HCT116 (cell line): ENCODE results near the gene SPAG4. TPM values are rescaled to one million over a fixed set of nuclear protein-coding genes. Genes with fewer than 3 reads are reported as not detected.

ENCODE experiments used
- ATAC-seq: fragments of 200-7000 bp; cut with Tn5 transposase; 2 replicates; pipeline ENCODE4 v1.9.1; 2020; ENCODE audit warnings: mild to moderate bottlenecking, moderate library complexity
- BruUV-seq: library from RNA; stranded (reverse); fragments of 400-500 nt; replicated peaks from 2 replicates; lab custom pipeline; 2021; lab: Mats Ljungman, UMichigan
- CTCF ChIA-PET: fragments of 300-600 bp; sonication (Branson Sonifier 250); formaldehyde crosslinking; loops from one replicate; lab custom pipeline; 2021; ENCODE audit warnings: antibody characterized with exemption; lab: Charles Lee
- POLR2A ChIA-PET: fragments of 300-600, 350-600 bp; sonication (Branson Sonifier 250); formaldehyde crosslinking; loops from one replicate; lab custom pipeline; 2021; ENCODE audit warnings: antibody characterized with exemption; lab: Charles Lee
- RAD21 ChIA-PET, 2 experiments: fragments of 300-600 bp; sonication (Branson Sonifier 250); formaldehyde crosslinking; loops; one replicate each; lab custom pipeline; 2023; ENCODE audit warnings: low total read pairs in 2 of 2; ENCODE audit not compliant: uncharacterized antibody in 2 of 2, unreplicated experiment in 2 of 2, low non-redundant PET in 1 of 2; lab: Charles Lee
- DNase-seq: peaks from one replicate; pipeline ENCODE4 v3.0.0-alpha.2; 2010; ENCODE audit warnings: low read depth, low spot score
- H2AFZ ChIP-seq: fragments of 200-600 bp; shearing (Covaris generic), sonication (generic); 2 replicates; pipeline ENCODE4 v1.6.1; 2017; ENCODE audit warnings: low read depth, mixed run types, mixed read lengths, antibody characterized with exemption, low read length; ENCODE audit not compliant: poor library complexity, severe bottlenecking
- H3K27ac ChIP-seq: 2 replicates; pipeline ENCODE4 v1.5.1; 2012; ENCODE audit warnings: low read depth, low read length
- H3K27me3 ChIP-seq: fragments of 200-600 bp; sonication (generic); 2 replicates; pipeline ENCODE4 v1.6.1; 2016; ENCODE audit warnings: mixed run types, low read length, mixed read lengths; ENCODE audit not compliant: insufficient read depth
- H3K36me3 ChIP-seq, 2 experiments: fragments of 200-500 bp in 1 of 2; fragments of 200-600 bp in 1 of 2; sonication (Bioruptor generic) in 1 of 2; sonication (generic) in 1 of 2; 2 replicates each; pipeline versions ENCODE4 v1.5.1 to v1.6.1; 2014 to 2016; ENCODE audit warnings: low read length in 2 of 2, inconsistent platforms in 1 of 2, mixed read lengths in 1 of 2, mixed run types in 1 of 2; ENCODE audit not compliant: insufficient read depth in 2 of 2, control insufficient read depth in 1 of 2
- H3K4me1 ChIP-seq, 2 experiments: fragments of 200-600 bp in 1 of 2; sonication (generic) in 1 of 2; 2 replicates each; pipeline versions ENCODE4 v1.5.1 to v1.6.1; 2012 to 2017; ENCODE audit warnings: low read length in 2 of 2, inconsistent platforms in 1 of 2, mild to moderate bottlenecking in 1 of 2, mixed read lengths in 1 of 2, mixed run types in 1 of 2, moderate library complexity in 1 of 2; ENCODE audit not compliant: insufficient read depth in 2 of 2, control insufficient read depth in 1 of 2
- H3K4me2 ChIP-seq: fragments of 200-600 bp; sonication (generic); 2 replicates; pipeline ENCODE4 v1.6.1; 2017; ENCODE audit warnings: mixed run types, low read length, mixed read lengths
- H3K4me3 ChIP-seq, 2 experiments: fragments of 200-600 bp in 1 of 2; sonication (generic) in 1 of 2; replicated peaks in 1 of 2; 2 replicates each; pipeline ENCODE4 v1.5.1; 2011 to 2016; ENCODE audit warnings: low read length in 2 of 2, control low read depth in 1 of 2, low read depth in 1 of 2, mild to moderate bottlenecking in 1 of 2, mixed read lengths in 1 of 2, mixed run types in 1 of 2
- H3K79me2 ChIP-seq: fragments of 200-600 bp; sonication (generic); 2 replicates; pipeline ENCODE4 v1.6.1; 2017; ENCODE audit warnings: mild to moderate bottlenecking, mixed run types, low read length, moderate library complexity, mixed read lengths; ENCODE audit not compliant: insufficient read depth
- H3K9ac ChIP-seq: fragments of 200-600 bp; sonication (generic); 2 replicates; pipeline ENCODE4 v1.6.1; 2016; ENCODE audit warnings: low read length, mixed read lengths
- H3K9me2 ChIP-seq: fragments of 200-600 bp; sonication (generic), shearing (Covaris generic); 2 replicates; pipeline ENCODE4 v1.6.1; 2017; ENCODE audit warnings: mixed run types, mild to moderate bottlenecking, moderate library complexity; ENCODE audit not compliant: insufficient read depth
- H3K9me3 ChIP-seq, 2 experiments: fragments of 200-500 bp in 1 of 2; fragments of 200-600 bp in 1 of 2; sonication (Bioruptor generic) in 1 of 2; sonication (generic) in 1 of 2; 2 replicates each; pipeline ENCODE4 v1.6.1; 2014 to 2017; ENCODE audit warnings: low read length in 2 of 2, mixed read lengths in 2 of 2, inconsistent platforms in 1 of 2, low read depth in 1 of 2, mild to moderate bottlenecking in 1 of 2, mixed run types in 1 of 2, moderate library complexity in 1 of 2; ENCODE audit not compliant: control insufficient read depth in 1 of 2, insufficient read depth in 1 of 2
- H4K20me1 ChIP-seq: fragments of 200-600 bp; sonication (generic), shearing (Covaris generic); 2 replicates; pipeline ENCODE4 v1.6.1; 2017; ENCODE audit warnings: mixed run types, mild to moderate bottlenecking, moderate library complexity; ENCODE audit not compliant: insufficient read depth
- CBX3 ChIP-seq: IDR thresholded peaks from 2 replicates; pipeline ENCODE4 v1.6.1; 2012; ENCODE audit warnings: low read depth
- CEBPB ChIP-seq: IDR thresholded peaks from 2 replicates; pipeline ENCODE4 v1.6.1; 2012; ENCODE audit warnings: low read depth
- EGR1 ChIP-seq: IDR thresholded peaks from 2 replicates; pipeline ENCODE4 v1.6.1; 2012; ENCODE audit warnings: low read depth
- ELF1 ChIP-seq: IDR thresholded peaks from 2 replicates; pipeline ENCODE4 v1.6.1; 2012; ENCODE audit warnings: low read depth, borderline replicate concordance
- EZH2 ChIP-seq: fragments of 200-600 bp; sonication (generic); IDR thresholded peaks from 2 replicates; pipeline ENCODE4 v1.6.1; 2017; ENCODE audit warnings: antibody characterized with exemption, mixed run types
- EZH2phosphoT487 ChIP-seq: fragments of 200-600 bp; IDR thresholded peaks from 2 replicates; pipeline ENCODE4 v1.6.1; 2018; ENCODE audit warnings: antibody characterized with exemption, borderline replicate concordance
- JUND ChIP-seq: IDR thresholded peaks from 2 replicates; pipeline ENCODE4 v1.6.1; 2012
- POLR2A ChIP-seq: IDR thresholded peaks from 2 replicates; pipeline ENCODE4 v1.7.0; 2011; ENCODE audit warnings: borderline replicate concordance; ENCODE audit not compliant: insufficient read depth, insufficient read length; ENCODE audit errors: extremely low read depth
- POLR2AphosphoS5 ChIP-seq: IDR thresholded peaks from 2 replicates; pipeline ENCODE4 v1.6.1; 2011; ENCODE audit warnings: mild to moderate bottlenecking, low read depth, low read length, moderate library complexity
- RAD21 ChIP-seq: IDR thresholded peaks from 2 replicates; pipeline ENCODE4 v1.6.1; 2012; ENCODE audit warnings: low read depth, mild to moderate bottlenecking
- SIN3A ChIP-seq: IDR thresholded peaks from 2 replicates; pipeline ENCODE4 v1.6.1; 2012; ENCODE audit warnings: low read depth
- SP1 ChIP-seq: IDR thresholded peaks from 2 replicates; pipeline ENCODE4 v1.6.1; 2012; ENCODE audit warnings: low read depth
- TCF7L2 ChIP-seq: IDR thresholded peaks from 2 replicates; pipeline ENCODE4 v1.7.0; 2011; ENCODE audit warnings: borderline replicate concordance, inconsistent platforms; ENCODE audit not compliant: insufficient read depth, insufficient read length; ENCODE audit errors: extremely low read depth
- YY1 ChIP-seq: IDR thresholded peaks from 2 replicates; pipeline ENCODE4 v1.6.1; 2011; ENCODE audit warnings: low read length, low read depth, moderate library complexity, mild to moderate bottlenecking; ENCODE audit not compliant: insufficient replicate concordance; ENCODE audit errors: extremely low read depth
- ZBTB33 ChIP-seq: IDR thresholded peaks from 2 replicates; pipeline ENCODE4 v1.6.1; 2011; ENCODE audit warnings: mild to moderate bottlenecking, low read length, moderate library complexity; ENCODE audit not compliant: insufficient replicate concordance; ENCODE audit errors: extremely low read depth
- ZFX ChIP-seq: fragments of 450-650 bp; IDR thresholded peaks from 2 replicates; pipeline ENCODE4 v1.6.1; 2017
- ZNF274 ChIP-seq: fragments of 200-500 bp; sonication (Bioruptor generic); IDR thresholded peaks from 2 replicates; pipeline ENCODE4 v1.6.1; 2014; ENCODE audit warnings: mild to moderate bottlenecking, low read depth, low read length, inconsistent platforms
- intact Hi-C: fragments of 100-400 bp; cut with micrococcal nuclease; formaldehyde crosslinking; loops from 2 replicates; pipeline ENCODE4 v1.10.0; 2022
- total RNA-seq: library from RNA; stranded (reverse); gene quantifications from one replicate; pipeline ENCODE4 v1.2.1, GENCODE V29; 2021; ENCODE audit not compliant: unreplicated experiment
- TF ChIP-seq, protein P1 (sequence below), 3 experiments: fragments of 200-600 bp in 1 of 3; sonication (generic) in 1 of 3; IDR thresholded peaks in 2 of 3; conservative IDR thresholded peaks in 1 of 3; 2 replicates each; pipeline ENCODE4 v1.5.1; 2012 to 2017; ENCODE audit warnings: low read depth in 2 of 3, low read length in 2 of 3, antibody characterized with exemption in 1 of 3, borderline replicate concordance in 1 of 3, control low read depth in 1 of 3, mild to moderate bottlenecking in 1 of 3, mixed read lengths in 1 of 3, mixed run types in 1 of 3, moderate library complexity in 1 of 3; ENCODE audit not compliant: insufficient read depth in 1 of 3
- TF ChIP-seq, protein P2 (sequence below): IDR thresholded peaks from 2 replicates; pipeline ENCODE4 v1.6.1; 2012; ENCODE audit warnings: low read depth
- TF ChIP-seq, protein P3 (sequence below): IDR thresholded peaks from 2 replicates; pipeline ENCODE4 v1.6.1; 2012

The SPAG4 gene
- total RNA-seq, 1 experiment from 2014 or later = 6.2 TPM

- no peak overlapping the region for H3K4me3 ChIP-seq
- no peak overlapping the region for H3K9ac ChIP-seq
- ChIA-PET CTCF (no interaction called here), POLR2A (no interaction called here), RAD21 (no interaction called here)
- H2AFZ ChIP-seq = no peak overlapping the region
- no peaks in the 10 kb centered on the region for H3K4me1 ChIP-seq
- DNase-seq (no peak), ATAC-seq (no peak)
- TF ChIP-seq, protein P1, sequence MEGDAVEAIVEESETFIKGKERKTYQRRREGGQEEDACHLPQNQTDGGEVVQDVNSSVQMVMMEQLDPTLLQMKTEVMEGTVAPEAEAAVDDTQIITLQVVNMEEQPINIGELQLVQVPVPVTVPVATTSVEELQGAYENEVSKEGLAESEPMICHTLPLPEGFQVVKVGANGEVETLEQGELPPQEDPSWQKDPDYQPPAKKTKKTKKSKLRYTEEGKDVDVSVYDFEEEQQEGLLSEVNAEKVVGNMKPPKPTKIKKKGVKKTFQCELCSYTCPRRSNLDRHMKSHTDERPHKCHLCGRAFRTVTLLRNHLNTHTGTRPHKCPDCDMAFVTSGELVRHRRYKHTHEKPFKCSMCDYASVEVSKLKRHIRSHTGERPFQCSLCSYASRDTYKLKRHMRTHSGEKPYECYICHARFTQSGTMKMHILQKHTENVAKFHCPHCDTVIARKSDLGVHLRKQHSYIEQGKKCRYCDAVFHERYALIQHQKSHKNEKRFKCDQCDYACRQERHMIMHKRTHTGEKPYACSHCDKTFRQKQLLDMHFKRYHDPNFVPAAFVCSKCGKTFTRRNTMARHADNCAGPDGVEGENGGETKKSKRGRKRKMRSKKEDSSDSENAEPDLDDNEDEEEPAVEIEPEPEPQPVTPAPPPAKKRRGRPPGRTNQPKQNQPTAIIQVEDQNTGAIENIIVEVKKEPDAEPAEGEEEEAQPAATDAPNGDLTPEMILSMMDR (IDR thresholded peaks at IDR 0.05 in 2 of 3, conservative IDR thresholded peaks at IDR 0.05 in 1 of 3; ENCODE audit: borderline replicate concordance in 1 of 3, insufficient read depth in 1 of 3, low read depth in 2 of 3, low read length in 2 of 3) = no peak
- TF ChIP-seq ELF1 (no peak), EZH2 (no peak), EZH2phosphoT487 (no peak), EGR1 (no peak), ZFX (no peak), POLR2AphosphoS5 (no peak), RAD21 (no peak), POLR2A (no peak), ZBTB33 (no peak), YY1 (no peak), SIN3A (no peak), TCF7L2 (no peak), ZNF274 (no peak), CEBPB (no peak), SP1 (no peak), JUND (no peak), CBX3 (no peak)
- TF ChIP-seq, protein P2, sequence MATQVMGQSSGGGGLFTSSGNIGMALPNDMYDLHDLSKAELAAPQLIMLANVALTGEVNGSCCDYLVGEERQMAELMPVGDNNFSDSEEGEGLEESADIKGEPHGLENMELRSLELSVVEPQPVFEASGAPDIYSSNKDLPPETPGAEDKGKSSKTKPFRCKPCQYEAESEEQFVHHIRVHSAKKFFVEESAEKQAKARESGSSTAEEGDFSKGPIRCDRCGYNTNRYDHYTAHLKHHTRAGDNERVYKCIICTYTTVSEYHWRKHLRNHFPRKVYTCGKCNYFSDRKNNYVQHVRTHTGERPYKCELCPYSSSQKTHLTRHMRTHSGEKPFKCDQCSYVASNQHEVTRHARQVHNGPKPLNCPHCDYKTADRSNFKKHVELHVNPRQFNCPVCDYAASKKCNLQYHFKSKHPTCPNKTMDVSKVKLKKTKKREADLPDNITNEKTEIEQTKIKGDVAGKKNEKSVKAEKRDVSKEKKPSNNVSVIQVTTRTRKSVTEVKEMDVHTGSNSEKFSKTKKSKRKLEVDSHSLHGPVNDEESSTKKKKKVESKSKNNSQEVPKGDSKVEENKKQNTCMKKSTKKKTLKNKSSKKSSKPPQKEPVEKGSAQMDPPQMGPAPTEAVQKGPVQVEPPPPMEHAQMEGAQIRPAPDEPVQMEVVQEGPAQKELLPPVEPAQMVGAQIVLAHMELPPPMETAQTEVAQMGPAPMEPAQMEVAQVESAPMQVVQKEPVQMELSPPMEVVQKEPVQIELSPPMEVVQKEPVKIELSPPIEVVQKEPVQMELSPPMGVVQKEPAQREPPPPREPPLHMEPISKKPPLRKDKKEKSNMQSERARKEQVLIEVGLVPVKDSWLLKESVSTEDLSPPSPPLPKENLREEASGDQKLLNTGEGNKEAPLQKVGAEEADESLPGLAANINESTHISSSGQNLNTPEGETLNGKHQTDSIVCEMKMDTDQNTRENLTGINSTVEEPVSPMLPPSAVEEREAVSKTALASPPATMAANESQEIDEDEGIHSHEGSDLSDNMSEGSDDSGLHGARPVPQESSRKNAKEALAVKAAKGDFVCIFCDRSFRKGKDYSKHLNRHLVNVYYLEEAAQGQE = no peak
- TF ChIP-seq, protein P3, sequence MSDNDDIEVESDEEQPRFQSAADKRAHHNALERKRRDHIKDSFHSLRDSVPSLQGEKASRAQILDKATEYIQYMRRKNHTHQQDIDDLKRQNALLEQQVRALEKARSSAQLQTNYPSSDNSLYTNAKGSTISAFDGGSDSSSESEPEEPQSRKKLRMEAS = no peak
- H3K36me3 ChIP-seq = peaks cover 26 to 30% of the 10 kb centered on the region in 2 experiments; a peak in 3 of 4 replicates
- no peak overlapping the region for H3K4me2 ChIP-seq
- no peak overlapping the region for H3K27ac ChIP-seq
- no peaks in the 10 kb centered on the region for H3K27me3 ChIP-seq
- no peaks in the 10 kb centered on the region for H4K20me1 ChIP-seq
- H3K9me3 ChIP-seq = no peaks in the 10 kb centered on the region
- BruUV-seq = no TSS peak
- no peaks in the 10 kb centered on the region for H3K9me2 ChIP-seq
- H3K79me2 ChIP-seq = peaks cover 35% of the 10 kb centered on the region
- intact Hi-C loops = no loop called here
Observed at GRCh38 chr20:35632539-35633115, 17.0 kb downstream of the SPAG4 start.
